ENCODE data around the gene CEP97.
"Not testable (repeated sequence)": the region's sequence is repeated elsewhere in the genome, so short reads cannot be mapped to it uniquely, and the experiment has no call there.

Gene CEP97, protein sequence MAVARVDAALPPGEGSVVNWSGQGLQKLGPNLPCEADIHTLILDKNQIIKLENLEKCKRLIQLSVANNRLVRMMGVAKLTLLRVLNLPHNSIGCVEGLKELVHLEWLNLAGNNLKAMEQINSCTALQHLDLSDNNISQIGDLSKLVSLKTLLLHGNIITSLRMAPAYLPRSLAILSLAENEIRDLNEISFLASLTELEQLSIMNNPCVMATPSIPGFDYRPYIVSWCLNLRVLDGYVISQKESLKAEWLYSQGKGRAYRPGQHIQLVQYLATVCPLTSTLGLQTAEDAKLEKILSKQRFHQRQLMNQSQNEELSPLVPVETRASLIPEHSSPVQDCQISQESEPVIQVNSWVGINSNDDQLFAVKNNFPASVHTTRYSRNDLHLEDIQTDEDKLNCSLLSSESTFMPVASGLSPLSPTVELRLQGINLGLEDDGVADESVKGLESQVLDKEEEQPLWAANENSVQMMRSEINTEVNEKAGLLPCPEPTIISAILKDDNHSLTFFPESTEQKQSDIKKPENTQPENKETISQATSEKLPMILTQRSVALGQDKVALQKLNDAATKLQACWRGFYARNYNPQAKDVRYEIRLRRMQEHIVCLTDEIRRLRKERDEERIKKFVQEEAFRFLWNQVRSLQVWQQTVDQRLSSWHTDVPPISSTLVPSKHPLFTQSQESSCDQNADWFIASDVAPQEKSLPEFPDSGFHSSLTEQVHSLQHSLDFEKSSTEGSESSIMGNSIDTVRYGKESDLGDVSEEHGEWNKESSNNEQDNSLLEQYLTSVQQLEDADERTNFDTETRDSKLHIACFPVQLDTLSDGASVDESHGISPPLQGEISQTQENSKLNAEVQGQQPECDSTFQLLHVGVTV

DNA sequence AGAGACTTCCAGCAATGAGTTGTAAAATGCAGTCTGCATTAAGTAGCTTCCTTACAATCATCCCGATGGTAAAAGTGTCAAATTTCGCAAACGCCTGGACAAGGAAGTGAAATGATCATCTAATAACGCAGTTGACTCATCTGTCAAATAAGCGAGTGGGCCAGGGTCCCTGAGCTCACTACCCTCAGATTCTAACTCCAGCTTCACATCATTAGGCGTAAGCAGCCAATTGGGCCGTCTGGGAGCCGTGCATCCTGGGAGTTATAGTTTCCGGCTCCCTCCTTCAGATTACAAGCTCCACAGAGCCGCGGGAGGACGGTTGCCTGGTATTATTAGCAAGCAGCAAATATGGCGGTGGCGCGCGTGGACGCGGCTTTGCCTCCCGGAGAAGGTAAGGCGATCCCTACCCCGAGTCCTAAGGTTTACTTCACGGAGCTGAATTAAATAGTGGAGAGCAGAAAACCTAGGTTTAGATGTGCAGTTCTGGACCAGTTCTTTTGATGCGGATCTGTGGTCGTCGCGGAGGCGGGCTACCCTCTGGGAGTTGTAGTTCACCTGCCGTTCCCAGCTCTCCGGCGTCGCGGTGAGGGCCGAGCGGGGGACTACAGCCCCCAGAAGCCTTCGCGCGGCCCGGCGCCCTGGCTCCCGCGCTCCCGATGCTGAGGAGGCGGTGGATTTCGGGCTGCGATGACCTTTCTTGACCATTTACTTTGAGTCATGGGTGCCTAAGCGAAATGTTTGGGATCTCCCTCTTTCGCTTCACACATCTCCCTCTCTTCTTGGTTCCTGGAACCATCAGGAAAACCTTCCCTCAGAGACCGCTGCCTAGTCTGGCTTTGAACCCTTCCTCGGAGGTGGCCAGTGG is at the start of gene CEP97:
TSS of gene CEP97 (plus strand) at position 286 of the 865 bp plus-strand sequence. CDS start at position 349, 63 bp downstream.
- Histone ChIP-seq H3K27me3 (ENCODE audit: control insufficient read depth, insufficient read depth, low read length) (no peaks in the 10 kb centered on the region), H3K4me1 (ENCODE audit: control insufficient read depth, insufficient read depth, low read length) (no peaks in the 10 kb centered on the region), H3K9me3 (ENCODE audit: control insufficient read depth, low read length) (no peaks in the 10 kb centered on the region), H3K36me3 (ENCODE audit: control insufficient read depth, insufficient read depth, low read length) (no peaks in the 10 kb centered on the region), H3K4me3 (ENCODE audit: low read length) (peak within 1 kb of the TSS; percentile 100), H3K9ac (ENCODE audit: low read length) (peak within 1 kb of the TSS; percentile 93)

DNA sequence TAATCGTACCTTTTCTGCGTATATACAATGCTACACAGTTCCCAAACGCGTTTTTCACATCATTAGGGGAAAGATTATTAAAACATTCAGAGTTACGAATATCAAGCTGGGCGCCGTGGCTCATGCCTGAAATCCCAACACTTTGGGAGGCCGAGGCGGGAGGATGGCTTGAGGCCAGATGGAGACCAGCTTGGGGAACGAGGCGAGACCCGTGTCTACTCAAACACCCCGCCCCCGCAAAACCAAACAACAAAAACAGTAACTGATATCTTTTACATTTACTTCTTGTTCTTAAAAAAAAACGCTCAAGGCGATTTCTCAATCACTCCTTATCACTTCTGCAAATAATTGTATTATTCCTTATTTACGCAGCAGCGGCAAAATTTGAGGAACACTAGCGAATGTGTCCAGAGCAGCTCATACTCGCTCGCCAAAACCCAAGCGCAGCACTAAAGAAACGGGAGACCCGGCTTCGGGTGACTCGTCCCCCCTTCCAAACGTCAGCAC is 48.7 kb upstream of the CEP97 start:
- Histone ChIP-seq H3K4me1 (ENCODE audit: control insufficient read depth, insufficient read depth, low read length) (peaks cover 21% of the 10 kb centered on the region), H3K9ac (ENCODE audit: low read length) (peak overlapping the region; percentile 95)

DNA sequence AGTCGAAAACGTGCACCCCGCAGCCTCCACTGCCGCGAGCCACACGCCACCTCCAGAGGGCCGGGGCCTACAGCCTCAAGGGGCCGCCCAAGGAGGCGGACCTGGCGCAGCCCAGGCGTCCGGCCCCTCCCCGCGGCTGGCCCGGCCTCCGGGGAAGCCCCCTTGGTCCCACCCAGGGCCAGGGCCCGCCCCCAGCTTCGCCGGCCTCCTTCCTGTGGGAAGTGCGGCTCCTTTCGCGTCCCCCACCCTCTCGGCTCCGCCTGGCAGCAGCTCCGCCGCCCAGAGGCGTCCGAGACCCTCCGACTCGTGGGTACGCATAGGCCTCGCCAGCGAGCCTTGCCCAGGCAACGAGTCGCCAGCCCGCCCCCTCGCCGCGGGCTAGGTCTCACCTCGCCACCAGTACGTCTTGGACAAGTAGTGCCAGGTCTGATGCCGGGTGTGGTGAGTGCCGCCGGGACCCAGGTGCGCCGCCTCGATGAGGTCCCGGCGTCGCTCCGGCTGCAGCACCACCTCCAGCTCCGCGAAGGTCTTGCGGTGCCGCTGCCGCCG is 48.1 kb upstream of the CEP97 start:
- H3K4me1 ChIP-seq (ENCODE audit: control insufficient read depth, insufficient read depth, low read length), result peaks cover 21% of the 10 kb centered on the region
- H3K9ac ChIP-seq (ENCODE audit: low read length), result peak overlapping the region; percentile 95
- H3K27me3 ChIP-seq (ENCODE audit: control insufficient read depth, insufficient read depth, low read length), result no peaks in the 10 kb centered on the region
- H3K36me3 ChIP-seq (ENCODE audit: control insufficient read depth, insufficient read depth, low read length), result peaks cover 3% of the 10 kb centered on the region
- peak overlapping the region; percentile 92 for H3K4me3 ChIP-seq (ENCODE audit: low read length)
- no peaks in the 10 kb centered on the region for H3K9me3 ChIP-seq (ENCODE audit: control insufficient read depth, low read length)

More for the DNA sequence above, 48.7 kb upstream of the CEP97 start:
- H3K4me3 ChIP-seq (ENCODE audit: low read length), result peak overlapping the region; percentile 92
- H3K36me3 ChIP-seq (ENCODE audit: control insufficient read depth, insufficient read depth, low read length), result no peaks in the 10 kb centered on the region
- no peaks in the 10 kb centered on the region for H3K27me3 ChIP-seq (ENCODE audit: control insufficient read depth, insufficient read depth, low read length)
- no peaks in the 10 kb centered on the region for H3K9me3 ChIP-seq (ENCODE audit: control insufficient read depth, low read length)

DNA sequence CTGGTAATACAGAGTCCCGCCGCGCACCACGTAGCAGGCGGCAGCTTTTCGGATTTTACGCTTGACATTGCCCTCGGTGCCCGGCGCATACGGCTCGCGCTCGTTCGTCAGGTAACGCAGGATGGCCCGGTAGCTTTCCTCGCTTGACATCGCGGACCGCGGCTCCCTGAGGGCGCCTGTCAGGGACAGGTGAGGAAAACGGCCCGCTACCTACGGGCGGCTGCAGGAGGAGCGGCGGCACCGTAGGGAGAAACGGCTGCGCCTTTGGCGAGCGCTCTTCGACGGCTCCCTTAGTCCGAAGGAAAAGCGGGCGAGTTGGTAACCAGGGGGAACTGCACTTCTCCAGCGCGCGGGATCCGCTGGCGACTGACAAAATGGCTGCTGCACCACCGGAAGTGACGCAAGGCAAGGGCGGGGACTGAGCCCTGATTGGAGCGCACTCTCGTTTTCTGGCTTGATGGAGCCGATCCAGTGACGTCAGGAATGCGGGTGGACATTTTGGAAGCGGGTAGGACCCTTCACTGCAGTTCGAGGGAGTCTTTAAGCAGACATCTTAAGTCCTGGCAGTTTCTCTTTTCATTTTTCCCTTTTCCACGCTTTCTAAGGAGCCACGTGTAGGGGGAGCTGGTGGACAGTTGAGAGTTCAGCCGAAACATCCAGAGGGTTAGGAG is 47.5 kb upstream of the CEP97 start, which contains the start of gene ZBTB11:
TSS of gene ZBTB11 (minus strand) at position 368 of the 671 bp plus-strand sequence. CDS start at position 150, 218 bp downstream.
- peaks cover 21% of the 10 kb centered on the region for H3K4me1 ChIP-seq (ENCODE audit: control insufficient read depth, insufficient read depth, low read length)
- no peaks in the 10 kb centered on the region for H3K9me3 ChIP-seq (ENCODE audit: control insufficient read depth, low read length)
- H3K4me3 ChIP-seq (ENCODE audit: low read length), result peak within 1 kb of the TSS; percentile 92
- peaks cover 8% of the 10 kb centered on the region for H3K36me3 ChIP-seq (ENCODE audit: control insufficient read depth, insufficient read depth, low read length)
- H3K27me3 ChIP-seq (ENCODE audit: control insufficient read depth, insufficient read depth, low read length), result no peaks in the 10 kb centered on the region
- peak within 1 kb of the TSS; percentile 95 for H3K9ac ChIP-seq (ENCODE audit: low read length)

DNA sequence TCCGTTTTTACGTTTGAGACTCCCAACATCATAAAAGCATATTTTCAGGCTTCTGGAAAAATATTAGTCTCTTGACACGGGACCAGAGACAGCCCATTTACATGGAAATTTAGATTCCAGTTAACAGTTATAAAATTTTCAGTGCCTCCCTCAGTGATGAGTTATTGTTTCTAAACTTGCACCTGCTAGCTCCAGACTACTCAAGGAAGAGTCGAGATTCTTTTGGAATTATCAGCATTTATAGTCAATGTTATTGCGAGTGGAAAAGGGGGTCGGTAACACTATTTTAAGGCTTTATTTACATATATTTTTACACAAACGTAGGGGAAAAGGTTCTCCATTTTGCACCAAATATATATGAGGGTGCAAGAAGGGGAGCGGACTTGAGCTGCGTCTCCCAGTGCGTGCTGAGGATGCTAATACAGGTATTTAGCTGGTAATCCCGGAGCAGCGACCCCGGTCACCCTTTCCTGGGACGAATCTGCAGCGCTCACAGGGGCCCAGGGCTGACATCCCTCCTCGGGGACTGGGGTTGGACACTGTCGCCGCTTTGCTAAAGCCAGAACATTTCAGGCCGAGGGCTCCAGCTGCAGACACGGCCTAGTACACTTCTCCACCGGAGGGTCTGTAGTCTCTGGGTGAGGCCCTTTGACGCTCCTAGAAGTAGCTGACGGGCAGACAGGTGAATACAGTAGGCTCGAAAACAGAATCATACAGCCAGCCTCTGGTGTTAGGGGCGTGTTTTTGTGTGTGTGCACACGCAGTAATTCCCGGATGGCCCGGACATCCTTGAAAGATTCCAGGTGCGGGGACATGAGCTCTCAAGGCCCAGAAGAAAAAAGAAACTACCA is 46.8 kb upstream of the CEP97 start:
- Histone ChIP-seq H3K27me3 (ENCODE audit: control insufficient read depth, insufficient read depth, low read length) (no peaks in the 10 kb centered on the region), H3K4me3 (ENCODE audit: low read length) (peak overlapping the region; percentile 92), H3K9me3 (ENCODE audit: control insufficient read depth, low read length) (no peaks in the 10 kb centered on the region), H3K36me3 (ENCODE audit: control insufficient read depth, insufficient read depth, low read length) (peaks cover 8% of the 10 kb centered on the region), H3K4me1 (ENCODE audit: control insufficient read depth, insufficient read depth, low read length) (peaks cover 20% of the 10 kb centered on the region), H3K9ac (ENCODE audit: low read length) (peak overlapping the region; percentile 7)

DNA sequence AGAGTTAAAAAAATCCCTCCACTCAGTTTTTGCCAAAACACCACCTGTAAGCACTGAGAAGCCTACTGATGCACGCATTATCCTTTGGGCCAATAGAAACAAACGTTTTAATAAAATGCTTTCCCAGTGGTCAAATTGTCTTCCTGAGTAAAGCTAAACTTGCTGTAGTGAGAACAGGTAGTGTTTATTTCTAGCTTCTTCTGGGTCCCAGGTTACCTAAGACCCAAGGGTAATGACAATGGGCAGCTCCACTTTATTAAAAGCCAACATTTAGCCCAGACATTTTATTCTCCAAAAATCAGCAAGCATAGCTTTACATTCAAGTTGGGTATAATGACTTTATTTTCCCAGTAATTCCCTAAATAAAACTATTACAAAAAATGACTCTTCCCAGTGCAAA is 45.6 kb upstream of the CEP97 start:
- H3K36me3 ChIP-seq (ENCODE audit: control insufficient read depth, insufficient read depth, low read length); H3K9me3 ChIP-seq (ENCODE audit: control insufficient read depth, low read length); H3K9ac ChIP-seq (ENCODE audit: low read length); H3K27me3 ChIP-seq (ENCODE audit: control insufficient read depth, insufficient read depth, low read length); H3K4me3 ChIP-seq (ENCODE audit: low read length): not testable (repeated sequence)
- peaks cover 16% of the 10 kb centered on the region for H3K4me1 ChIP-seq (ENCODE audit: control insufficient read depth, insufficient read depth, low read length)

DNA sequence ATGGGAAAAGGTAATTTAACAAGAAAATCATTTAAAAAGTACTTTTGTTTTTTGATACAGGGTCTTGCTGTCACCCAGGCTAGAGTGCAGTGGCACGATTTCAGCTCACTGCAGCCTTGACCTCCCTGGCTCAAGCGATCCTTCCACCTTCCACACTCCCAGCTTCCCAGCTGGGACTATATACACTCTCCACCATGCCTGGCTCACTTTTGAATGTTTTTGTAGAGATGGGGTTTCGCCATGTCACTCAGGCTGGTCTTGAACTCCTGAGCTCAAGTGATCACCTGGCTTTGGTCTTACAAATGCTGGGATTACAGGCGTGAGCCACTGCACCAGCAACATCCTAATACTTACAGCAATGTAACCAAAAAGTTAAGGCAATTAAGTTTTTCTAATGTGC is 43.9 kb upstream of the CEP97 start:
- Histone ChIP-seq H3K9me3 (ENCODE audit: control insufficient read depth, low read length) (no peaks in the 10 kb centered on the region), H3K4me1 (ENCODE audit: control insufficient read depth, insufficient read depth, low read length) (peaks cover 16% of the 10 kb centered on the region), H3K9ac (ENCODE audit: low read length) (no peak overlapping the region), H3K4me3 (ENCODE audit: low read length) (no peak overlapping the region), H3K27me3 (ENCODE audit: control insufficient read depth, insufficient read depth, low read length) (no peaks in the 10 kb centered on the region), H3K36me3 (ENCODE audit: control insufficient read depth, insufficient read depth, low read length) (peaks cover 8% of the 10 kb centered on the region)

DNA sequence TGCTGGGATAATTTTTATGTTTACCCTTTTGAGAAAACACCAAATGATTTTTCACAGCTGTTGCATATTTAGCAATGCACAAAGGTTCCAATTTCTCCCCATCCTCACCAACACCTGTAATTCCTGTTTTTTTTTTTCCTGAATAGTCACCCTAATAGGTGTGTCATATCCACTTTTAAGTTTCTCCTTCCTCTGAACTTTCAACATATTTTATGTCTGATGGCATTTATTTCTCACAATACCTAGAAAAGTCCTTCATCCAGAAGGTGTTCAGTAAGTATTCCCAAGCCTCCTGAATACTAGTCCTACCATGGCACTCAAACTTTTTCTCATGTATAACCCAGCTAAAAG is 39.4 kb upstream of the CEP97 start:
- Histone ChIP-seq H3K4me3 (ENCODE audit: low read length) (peak overlapping the region; percentile 98), H3K9ac (ENCODE audit: low read length) (peak overlapping the region; percentile 98), H3K36me3 (ENCODE audit: control insufficient read depth, insufficient read depth, low read length) (peaks cover 8% of the 10 kb centered on the region)

DNA sequence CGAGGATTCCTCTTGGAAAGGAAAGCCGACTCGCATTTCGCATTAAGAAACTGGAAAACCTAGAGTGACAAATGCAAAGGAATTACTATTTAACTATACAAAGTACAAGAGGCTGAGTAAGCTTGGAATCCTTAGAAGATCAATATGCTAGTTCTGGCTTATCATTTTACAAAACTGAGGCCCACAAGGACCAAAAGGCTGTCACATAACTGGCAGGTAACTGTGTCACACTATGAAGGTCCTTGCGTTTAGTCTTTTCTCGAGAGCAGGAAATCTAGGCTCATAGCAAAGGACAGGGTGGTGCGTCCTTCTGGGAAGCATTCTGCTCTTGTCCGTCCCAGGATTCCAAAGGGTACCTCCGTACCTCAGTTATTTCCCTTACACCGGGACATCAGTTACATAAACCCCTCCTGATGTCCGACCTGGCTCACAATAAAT is 38.5 kb upstream of the CEP97 start:
- H3K9ac ChIP-seq (ENCODE audit: low read length), result peak overlapping the region; percentile 98
- peak overlapping the region; percentile 98 for H3K4me3 ChIP-seq (ENCODE audit: low read length)
- no peaks in the 10 kb centered on the region for H3K9me3 ChIP-seq (ENCODE audit: control insufficient read depth, low read length)
- H3K4me1 ChIP-seq (ENCODE audit: control insufficient read depth, insufficient read depth, low read length), result peaks cover 7% of the 10 kb centered on the region
- H3K27me3 ChIP-seq (ENCODE audit: control insufficient read depth, insufficient read depth, low read length), result no peaks in the 10 kb centered on the region
- H3K36me3 ChIP-seq (ENCODE audit: control insufficient read depth, insufficient read depth, low read length), result peaks cover 8% of the 10 kb centered on the region

More for the DNA sequence above, 39.4 kb upstream of the CEP97 start:
- no peaks in the 10 kb centered on the region for H3K27me3 ChIP-seq (ENCODE audit: control insufficient read depth, insufficient read depth, low read length)
- H3K4me1 ChIP-seq (ENCODE audit: control insufficient read depth, insufficient read depth, low read length), result peaks cover 7% of the 10 kb centered on the region
- no peaks in the 10 kb centered on the region for H3K9me3 ChIP-seq (ENCODE audit: control insufficient read depth, low read length)

DNA sequence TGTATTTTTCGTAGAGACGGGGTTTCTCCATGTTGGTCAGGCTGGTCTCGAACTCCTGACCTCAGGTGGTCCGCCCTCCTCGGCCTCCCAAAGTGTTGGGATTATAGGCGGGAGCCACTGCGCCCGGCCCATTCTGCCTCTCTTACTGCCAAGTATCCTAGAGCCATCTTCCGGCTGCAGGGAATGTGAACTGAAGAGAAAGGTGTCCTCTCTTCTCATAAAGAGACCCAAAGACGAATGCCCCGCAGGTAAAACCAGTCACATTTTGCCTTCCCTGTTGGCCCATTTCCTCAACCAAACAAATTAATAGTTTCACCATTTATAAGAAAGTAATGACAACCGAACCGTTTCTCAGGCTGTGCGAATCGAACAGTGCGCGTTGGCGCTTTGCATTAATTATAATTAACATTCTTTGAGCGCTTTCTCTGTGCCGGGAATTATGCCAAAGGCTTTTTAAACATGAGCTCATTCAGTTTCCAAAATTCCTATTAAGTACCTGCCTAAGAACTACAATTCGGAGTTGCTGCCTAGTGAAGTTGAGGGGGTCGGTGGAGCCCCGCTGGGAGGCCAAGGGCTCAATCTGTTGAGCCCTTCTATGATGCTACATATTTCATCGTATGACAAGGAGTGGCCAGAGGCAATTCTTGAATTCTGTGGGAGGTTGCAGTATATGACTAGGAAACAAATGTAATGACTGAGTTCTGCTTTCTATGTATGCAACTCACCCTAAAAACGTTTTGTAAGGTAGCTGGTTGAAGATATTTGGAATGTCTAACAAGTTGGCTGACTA is 37.1 kb upstream of the CEP97 start:
- H3K4me3 ChIP-seq (ENCODE audit: low read length), result peak overlapping the region; percentile 98
- H3K9me3 ChIP-seq (ENCODE audit: control insufficient read depth, low read length), result no peaks in the 10 kb centered on the region
- H3K9ac ChIP-seq (ENCODE audit: low read length), result peak overlapping the region; percentile 98
- peaks cover 7% of the 10 kb centered on the region for H3K4me1 ChIP-seq (ENCODE audit: control insufficient read depth, insufficient read depth, low read length)
- no peaks in the 10 kb centered on the region for H3K36me3 ChIP-seq (ENCODE audit: control insufficient read depth, insufficient read depth, low read length)
- H3K27me3 ChIP-seq (ENCODE audit: control insufficient read depth, insufficient read depth, low read length), result no peaks in the 10 kb centered on the region

Data from mucosa of stomach (tissue), 1 donor.